Measurements from ENCODE around the gene IQCK. TPM values are rescaled to one million over a fixed set of nuclear protein-coding genes. Genes with fewer than 3 reads are reported as not detected.

IQCK gene
- total RNA-seq, 2 experiments from 2014 or later: 0.81 to 0.97 TPM

GRCh38 chr16:19753815-19754643 lies 36.0 kb downstream of the IQCK start:
- DNase-seq (no peak), ATAC-seq (no peak)
- H3K4me1 Mint-ChIP-seq (ENCODE audit: low read depth): no peaks in the 10 kb centered on the region
- H3K9me3 Mint-ChIP-seq (ENCODE audit: insufficient read depth): no peaks in the 10 kb centered on the region
- ChIA-PET POLR2A (no interaction called here), CTCF (no interaction called here)
- no peaks in the 10 kb centered on the region for H3K36me3 Mint-ChIP-seq (ENCODE audit: low read depth)
- no peak overlapping the region for H3K4me3 Mint-ChIP-seq
- H3K27me3 Mint-ChIP-seq (ENCODE audit: low read depth): no peaks in the 10 kb centered on the region
- H3K27ac Mint-ChIP-seq: no peak overlapping the region

- no peaks in the 10 kb centered on the region for H3K4me1 Mint-ChIP-seq (ENCODE audit: low read depth)
- H3K27me3 Mint-ChIP-seq (ENCODE audit: low read depth): no peaks in the 10 kb centered on the region
- ChIA-PET CTCF (no interaction called here), POLR2A (no interaction called here)
- no peak overlapping the region for H3K4me3 Mint-ChIP-seq
- H3K36me3 Mint-ChIP-seq (ENCODE audit: low read depth): no peaks in the 10 kb centered on the region
- no peaks in the 10 kb centered on the region for H3K9me3 Mint-ChIP-seq (ENCODE audit: insufficient read depth)
- DNase-seq (no peak), ATAC-seq (no peak)
- no peak overlapping the region for H3K27ac Mint-ChIP-seq
Observed at GRCh38 chr16:19754644-19755036, 36.6 kb downstream of the IQCK start.

GRCh38 chr16:19755268-19755667 lies 37.2 kb downstream of the IQCK start:
- CTCF ChIA-PET: no interaction called here
- Mint-ChIP-seq H3K4me3 (no peak overlapping the region), H3K9me3 (ENCODE audit: insufficient read depth) (no peaks in the 10 kb centered on the region), H3K27me3 (ENCODE audit: low read depth) (no peaks in the 10 kb centered on the region), H3K4me1 (ENCODE audit: low read depth) (no peaks in the 10 kb centered on the region), H3K27ac (no peak overlapping the region), H3K36me3 (ENCODE audit: low read depth) (no peaks in the 10 kb centered on the region)
- DNase-seq: no peak
- ATAC-seq: no peak
- POLR2A ChIA-PET: no interaction called here

GRCh38 chr16:19757026-19757425 lies 39.0 kb downstream of the IQCK start:
- H3K36me3 Mint-ChIP-seq (ENCODE audit: low read depth): no peaks in the 10 kb centered on the region
- ChIA-PET CTCF (no interaction called here), POLR2A (no interaction called here)
- H3K9me3 Mint-ChIP-seq (ENCODE audit: insufficient read depth): no peaks in the 10 kb centered on the region
- H3K4me1 Mint-ChIP-seq (ENCODE audit: low read depth): no peaks in the 10 kb centered on the region
- DNase-seq: no peak
- no peak for ATAC-seq
- H3K4me3 Mint-ChIP-seq: no peak overlapping the region
- no peaks in the 10 kb centered on the region for H3K27me3 Mint-ChIP-seq (ENCODE audit: low read depth)
- no peak overlapping the region for H3K27ac Mint-ChIP-seq

- DNase-seq (no peak), ATAC-seq (no peak)
- H3K4me1 Mint-ChIP-seq (ENCODE audit: low read depth): no peaks in the 10 kb centered on the region
- no peaks in the 10 kb centered on the region for H3K27me3 Mint-ChIP-seq (ENCODE audit: low read depth)
- H3K36me3 Mint-ChIP-seq (ENCODE audit: low read depth): no peaks in the 10 kb centered on the region
- ChIA-PET CTCF (no interaction called here), POLR2A (no interaction called here)
- H3K9me3 Mint-ChIP-seq (ENCODE audit: insufficient read depth): no peaks in the 10 kb centered on the region
- no peak overlapping the region for H3K4me3 Mint-ChIP-seq
- H3K27ac Mint-ChIP-seq: no peak overlapping the region
Observed at GRCh38 chr16:19757762-19758595, 39.9 kb downstream of the IQCK start.

- H3K27me3 Mint-ChIP-seq (ENCODE audit: low read depth): no peaks in the 10 kb centered on the region
- no peak overlapping the region for H3K4me3 Mint-ChIP-seq
- CTCF ChIA-PET: no interaction called here
- ATAC-seq: no peak
- no peak overlapping the region for H3K27ac Mint-ChIP-seq
- no peaks in the 10 kb centered on the region for H3K36me3 Mint-ChIP-seq (ENCODE audit: low read depth)
- POLR2A ChIA-PET: no interaction called here
- H3K9me3 Mint-ChIP-seq (ENCODE audit: insufficient read depth): no peaks in the 10 kb centered on the region
- H3K4me1 Mint-ChIP-seq (ENCODE audit: low read depth): no peaks in the 10 kb centered on the region
- no peak for DNase-seq
Observed at GRCh38 chr16:19760356-19761060, 42.4 kb downstream of the IQCK start.

GRCh38 chr16:19765860-19766553 lies 47.9 kb downstream of the IQCK start:
- CTCF ChIA-PET: no interaction called here
- POLR2A ChIA-PET: no interaction called here
- no peaks in the 10 kb centered on the region for H3K9me3 Mint-ChIP-seq (ENCODE audit: insufficient read depth)
- H3K4me3 Mint-ChIP-seq: no peak overlapping the region
- H3K27ac Mint-ChIP-seq: no peak overlapping the region
- DNase-seq: no peak
- no peaks in the 10 kb centered on the region for H3K36me3 Mint-ChIP-seq (ENCODE audit: low read depth)
- no peaks in the 10 kb centered on the region for H3K27me3 Mint-ChIP-seq (ENCODE audit: low read depth)
- H3K4me1 Mint-ChIP-seq (ENCODE audit: low read depth): no peaks in the 10 kb centered on the region
- no peak for ATAC-seq

- Mint-ChIP-seq H3K27ac (no peak overlapping the region), H3K27me3 (ENCODE audit: low read depth) (no peaks in the 10 kb centered on the region), H3K9me3 (ENCODE audit: insufficient read depth) (no peaks in the 10 kb centered on the region), H3K4me3 (no peak overlapping the region), H3K36me3 (ENCODE audit: low read depth) (no peaks in the 10 kb centered on the region), H3K4me1 (ENCODE audit: low read depth) (no peaks in the 10 kb centered on the region)
- ChIA-PET CTCF (no interaction called here), POLR2A (no interaction called here)
- no peak for DNase-seq
- no peak for ATAC-seq
Observed at GRCh38 chr16:19766554-19766884, 48.4 kb downstream of the IQCK start.

- Mint-ChIP-seq H3K4me3 (no peak overlapping the region), H3K36me3 (ENCODE audit: low read depth) (no peaks in the 10 kb centered on the region), H3K9me3 (ENCODE audit: insufficient read depth) (no peaks in the 10 kb centered on the region), H3K27ac (no peak overlapping the region), H3K4me1 (ENCODE audit: low read depth) (no peaks in the 10 kb centered on the region), H3K27me3 (ENCODE audit: low read depth) (no peaks in the 10 kb centered on the region)
- DNase-seq (no peak), ATAC-seq (no peak)
- POLR2A ChIA-PET: no interaction called here
- CTCF ChIA-PET: no interaction called here
Observed at GRCh38 chr16:19766988-19767387, 48.9 kb downstream of the IQCK start.

GRCh38 chr16:19767497-19767896 lies 49.4 kb downstream of the IQCK start:
- H3K4me3 Mint-ChIP-seq: no peak overlapping the region
- no peaks in the 10 kb centered on the region for H3K9me3 Mint-ChIP-seq (ENCODE audit: insufficient read depth)
- H3K27me3 Mint-ChIP-seq (ENCODE audit: low read depth): no peaks in the 10 kb centered on the region
- no peak overlapping the region for H3K27ac Mint-ChIP-seq
- ATAC-seq (no peak), DNase-seq (no peak)
- H3K4me1 Mint-ChIP-seq (ENCODE audit: low read depth): no peaks in the 10 kb centered on the region
- no peaks in the 10 kb centered on the region for H3K36me3 Mint-ChIP-seq (ENCODE audit: low read depth)
- ChIA-PET CTCF (no interaction called here), POLR2A (no interaction called here)

GRCh38 chr16:19769239-19769638 lies 51.2 kb downstream of the IQCK start:
- Mint-ChIP-seq H3K4me1 (ENCODE audit: low read depth) (no peaks in the 10 kb centered on the region), H3K27me3 (ENCODE audit: low read depth) (no peaks in the 10 kb centered on the region), H3K4me3 (no peak overlapping the region), H3K27ac (no peak overlapping the region), H3K36me3 (ENCODE audit: low read depth) (no peaks in the 10 kb centered on the region), H3K9me3 (ENCODE audit: insufficient read depth) (no peaks in the 10 kb centered on the region)
- ATAC-seq: no peak
- ChIA-PET CTCF (no interaction called here), POLR2A (no interaction called here)
- no peak for DNase-seq

- Mint-ChIP-seq H3K4me3 (no peak overlapping the region), H3K27me3 (ENCODE audit: low read depth) (no peaks in the 10 kb centered on the region), H3K9me3 (ENCODE audit: insufficient read depth) (no peaks in the 10 kb centered on the region), H3K36me3 (ENCODE audit: low read depth) (no peaks in the 10 kb centered on the region), H3K27ac (no peak overlapping the region), H3K4me1 (ENCODE audit: low read depth) (no peaks in the 10 kb centered on the region)
- POLR2A ChIA-PET: no interaction called here
- CTCF ChIA-PET: no interaction called here
- ATAC-seq (no peak), DNase-seq (no peak)
Observed at GRCh38 chr16:19771040-19771439, 53.0 kb downstream of the IQCK start.

Measured in activated CD8-positive, alpha-beta T cell treated with anti-CD3 and anti-CD28 coated beads, Interleukin-2, amount 10 ng/mL, durations not matched to agents 7 days and 5 days (primary cell).